ENCODE data around the gene CFAP126.
"Not testable (repeated sequence)": the region's sequence is repeated elsewhere in the genome, so short reads cannot be mapped to it uniquely, and the experiment has no call there.

CFAP126 gene

GRCh38 chr1:161381707-161382106, 14.0 kb upstream of the CFAP126 start:
- DNase-seq (ENCODE audit: low read depth) = no peak

- no peak for DNase-seq (ENCODE audit: low read depth)
Measured at GRCh38 chr1:161379071-161379470, 11.4 kb upstream of the CFAP126 start.

- no peak for DNase-seq (ENCODE audit: low read depth)
Measured at GRCh38 chr1:161378014-161378413, 10.3 kb upstream of the CFAP126 start.

- DNase-seq (ENCODE audit: low read depth) = no peak
Measured at GRCh38 chr1:161374373-161374772, 6.7 kb upstream of the CFAP126 start.

GRCh38 chr1:161373442-161373841, 5.8 kb upstream of the CFAP126 start:
- DNase-seq (ENCODE audit: low read depth) = no peak

- DNase-seq (ENCODE audit: low read depth) = no peak
Measured at GRCh38 chr1:161365207-161365606, 2.5 kb downstream of the CFAP126 start.

GRCh38 chr1:161364332-161364731, 3.3 kb downstream of the CFAP126 start:
- no peak for DNase-seq (ENCODE audit: low read depth)

GRCh38 chr1:161359291-161359690, 8.4 kb downstream of the CFAP126 start:
- DNase-seq (ENCODE audit: low read depth) = no peak

GRCh38 chr1:161357073-161357472, 10.6 kb downstream of the CFAP126 start:
- DNase-seq (ENCODE audit: low read depth) = no peak

GRCh38 chr1:161351482-161351881, 16.2 kb downstream of the CFAP126 start:
- DNase-seq (ENCODE audit: low read depth) = no peak

GRCh38 chr1:161350671-161351070, 17.0 kb downstream of the CFAP126 start:
- DNase-seq (ENCODE audit: low read depth) = no peak

- no peak for DNase-seq (ENCODE audit: low read depth)
Measured at GRCh38 chr1:161342821-161343220, 24.9 kb downstream of the CFAP126 start.

GRCh38 chr1:161342177-161342576, 25.5 kb downstream of the CFAP126 start:
- DNase-seq (ENCODE audit: low read depth) = no peak

GRCh38 chr1:161335796-161336195, 31.9 kb downstream of the CFAP126 start:
- DNase-seq (ENCODE audit: low read depth) = no peak

- DNase-seq (ENCODE audit: low read depth) = no peak
Measured at GRCh38 chr1:161333166-161333565, 34.5 kb downstream of the CFAP126 start.

- DNase-seq (ENCODE audit: low read depth) = no peak
Measured at GRCh38 chr1:161330346-161330745, 37.3 kb downstream of the CFAP126 start.

GRCh38 chr1:161324020-161324419, 43.7 kb downstream of the CFAP126 start:
- no peak for DNase-seq (ENCODE audit: low read depth)

GRCh38 chr1:161315841-161316674, 51.6 kb downstream of the CFAP126 start:
- not testable (repeated sequence) for DNase-seq (ENCODE audit: low read depth)

Data from activated T-cell treated with anti-CD3 and anti-CD28 coated beads for 1 hour (primary cell).